ENCODE measurements around the gene S100A6. TPM values are rescaled to one million over a fixed set of nuclear protein-coding genes. Genes with fewer than 3 reads are reported as not detected.

Gene S100A6
- total and polyA plus RNA-seq, 11 donors: 157 to 1,213 (median 360) TPM

DNA sequence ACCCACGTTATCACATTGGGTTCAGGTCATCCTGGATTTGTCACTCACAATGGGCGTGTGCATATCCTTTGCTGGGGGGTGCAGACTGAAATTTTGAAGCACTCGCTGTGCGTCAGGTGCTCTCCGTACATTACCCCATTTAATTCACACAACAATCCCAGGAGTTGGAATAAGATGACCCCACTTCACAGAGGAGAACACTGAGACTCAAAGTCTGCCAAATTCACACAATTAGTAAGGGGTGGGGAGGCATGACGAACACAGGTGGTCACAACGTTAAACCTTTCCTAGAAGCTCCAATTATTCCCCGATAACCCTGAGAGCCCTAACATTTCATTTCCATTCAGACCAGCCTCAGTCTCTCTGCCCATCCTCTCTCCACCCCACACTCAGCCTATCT, 33.7 kb upstream of the S100A6 start:
- ATAC-seq: no peak
- intact Hi-C loops (cut with DNase I): loop anchor here in 7 of 10 donors (2.0 to 5.0 kb wide), 5 partner anchors 37 to 217 kb away; partner anchors contain the start of gene S100A16 (in 1 of the 7)
- Histone ChIP-seq H3K27ac (no peak overlapping the region), H3K36me3 (no peaks in the 10 kb centered on the region), H3K27me3 (no peaks in the 10 kb centered on the region), H3K9me3 (no peaks in the 10 kb centered on the region), H3K4me3 (no peak overlapping the region), H3K4me1 (peaks cover 11 to 65% (median 39%) of the 10 kb centered on the region in 12 donors)
- TF ChIP-seq, protein P1, sequence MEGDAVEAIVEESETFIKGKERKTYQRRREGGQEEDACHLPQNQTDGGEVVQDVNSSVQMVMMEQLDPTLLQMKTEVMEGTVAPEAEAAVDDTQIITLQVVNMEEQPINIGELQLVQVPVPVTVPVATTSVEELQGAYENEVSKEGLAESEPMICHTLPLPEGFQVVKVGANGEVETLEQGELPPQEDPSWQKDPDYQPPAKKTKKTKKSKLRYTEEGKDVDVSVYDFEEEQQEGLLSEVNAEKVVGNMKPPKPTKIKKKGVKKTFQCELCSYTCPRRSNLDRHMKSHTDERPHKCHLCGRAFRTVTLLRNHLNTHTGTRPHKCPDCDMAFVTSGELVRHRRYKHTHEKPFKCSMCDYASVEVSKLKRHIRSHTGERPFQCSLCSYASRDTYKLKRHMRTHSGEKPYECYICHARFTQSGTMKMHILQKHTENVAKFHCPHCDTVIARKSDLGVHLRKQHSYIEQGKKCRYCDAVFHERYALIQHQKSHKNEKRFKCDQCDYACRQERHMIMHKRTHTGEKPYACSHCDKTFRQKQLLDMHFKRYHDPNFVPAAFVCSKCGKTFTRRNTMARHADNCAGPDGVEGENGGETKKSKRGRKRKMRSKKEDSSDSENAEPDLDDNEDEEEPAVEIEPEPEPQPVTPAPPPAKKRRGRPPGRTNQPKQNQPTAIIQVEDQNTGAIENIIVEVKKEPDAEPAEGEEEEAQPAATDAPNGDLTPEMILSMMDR (IDR thresholded peaks at IDR 0.05): no peak
- no peak for TF ChIP-seq POLR2A (IDR thresholded peaks at IDR 0.05)
- 85 to 89% (median 87%) methylated on average over 8 of the region's 8 CpGs for WGBS, 4 donors
- no peak for DNase-seq

DNA sequence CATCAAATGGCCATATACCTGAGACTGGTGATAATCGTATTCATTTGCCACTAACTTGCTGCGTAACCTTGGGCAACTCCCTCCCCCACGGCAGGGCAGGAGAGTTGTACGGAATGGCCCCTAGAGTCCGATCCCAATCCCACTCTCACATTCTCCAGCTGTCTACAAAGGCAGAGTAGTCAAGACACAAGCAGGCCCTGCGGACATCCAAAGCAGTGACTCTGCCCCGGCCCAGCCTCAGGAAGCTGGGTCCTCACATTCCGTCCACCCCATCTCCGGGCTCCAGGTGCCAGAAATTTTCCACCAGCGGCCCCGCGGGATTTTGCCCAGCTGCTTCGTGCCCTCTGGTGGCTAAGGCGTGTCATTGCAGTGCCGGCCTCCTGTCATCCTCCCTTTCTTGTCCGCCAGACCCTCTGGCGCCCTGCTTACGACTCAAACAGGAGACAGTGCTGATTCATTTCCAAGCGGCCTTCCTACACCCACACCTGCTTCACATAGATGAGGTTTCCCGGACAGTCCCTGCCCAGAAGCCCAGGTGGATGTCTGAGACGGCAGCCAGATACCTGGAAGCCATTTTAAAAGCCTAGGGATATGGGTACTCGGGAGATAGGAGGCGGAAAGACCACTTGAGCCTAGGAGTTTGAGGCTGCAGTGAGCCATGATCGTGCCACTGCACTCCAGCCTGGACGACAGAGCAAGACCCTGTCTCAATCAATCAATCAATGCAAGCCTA, 32.7 kb upstream of the S100A6 start:
- Histone ChIP-seq H3K4me1 (peaks cover 11 to 71% (median 39%) of the 10 kb centered on the region in 12 donors), H3K36me3 (no peaks in the 10 kb centered on the region), H3K9me3 (no peaks in the 10 kb centered on the region), H3K4me3 (peak overlapping the region in 9 of 12 donors; percentile 5 to 46 (median 33)), H3K27ac (peak overlapping the region in 10 of 12 donors; percentile 57 to 96 (median 82)), H3K27me3 (no peaks in the 10 kb centered on the region)
- WGBS, 4 donors: 12 to 18% (median 14%) methylated on average over 24 to 25 of the region's 25 CpGs
- peak; percentile 11 to 47 (median 20) for ATAC-seq
- TF ChIP-seq POLR2A (IDR thresholded peaks at IDR 0.05): peak in 1 of 2 donors; percentile 38
- TF ChIP-seq, protein P1 (IDR thresholded peaks at IDR 0.05): peak; percentile 95 to 100 (median 98)
- intact Hi-C loops (cut with DNase I): loop anchor here in 9 of 10 donors (1.0 to 5.0 kb wide), 7 partner anchors 35 to 216 kb away; partner anchors contain the start of gene S100A16 (in 1 of the 9)
- peak; percentile 89 to 94 (median 92) for DNase-seq

DNA sequence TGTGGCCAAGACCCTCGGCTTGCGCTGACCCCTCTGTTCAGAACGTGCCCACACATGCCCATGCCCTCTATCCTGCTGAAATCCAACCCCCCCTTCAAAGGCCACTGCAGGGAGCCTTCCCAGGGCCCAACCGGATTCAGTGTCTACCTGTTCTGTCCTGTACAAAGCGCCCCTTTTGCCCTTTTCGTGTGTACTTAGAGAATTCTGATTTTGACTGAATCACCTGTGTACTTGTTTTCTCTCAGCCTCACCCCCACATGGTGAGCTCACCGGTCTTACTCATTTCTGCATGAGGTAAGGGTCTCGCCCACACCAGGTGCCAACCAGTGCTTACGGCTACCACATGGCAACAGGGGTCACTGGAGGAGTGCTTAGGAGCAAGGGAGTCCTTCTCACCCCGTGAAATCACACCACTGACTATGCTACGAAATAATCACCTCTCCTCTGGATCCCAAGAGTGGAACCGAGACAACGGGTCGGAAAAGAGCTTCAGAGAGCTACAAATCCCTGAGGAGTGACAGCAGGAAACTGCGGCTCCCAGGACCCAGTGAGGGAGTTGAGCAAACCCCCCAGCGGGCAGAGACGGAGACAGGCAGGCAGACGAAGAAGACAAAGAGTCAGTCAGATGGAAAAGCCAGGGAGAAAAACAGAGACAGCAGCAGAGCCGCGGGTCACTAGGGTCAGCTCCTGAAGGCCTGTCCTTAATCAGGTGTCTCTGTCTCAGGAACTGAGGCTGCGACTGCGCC, 32.0 kb upstream of the S100A6 start:
- WGBS, 4 donors: 78 to 82% (median 80%) methylated on average over 22 of the region's 22 CpGs
- TF ChIP-seq, protein P1 (IDR thresholded peaks at IDR 0.05): no peak
- no peak for TF ChIP-seq POLR2A (IDR thresholded peaks at IDR 0.05)
- intact Hi-C loops (cut with DNase I): loop anchor here (1.0 to 5.0 kb wide), 10 partner anchors 33 to 215 kb away; partner anchors contain the start of genes S100A6 (in 2 of the 10) and S100A16 (in 1 of the 10)
- Histone ChIP-seq H3K27ac (peak overlapping the region in 10 of 12 donors; percentile 57 to 96 (median 82)), H3K4me3 (peak overlapping the region in 8 of 12 donors; percentile 5 to 46 (median 30)), H3K9me3 (no peaks in the 10 kb centered on the region), H3K4me1 (peaks cover 11 to 64% (median 38%) of the 10 kb centered on the region in 12 donors), H3K27me3 (no peaks in the 10 kb centered on the region), H3K36me3 (no peaks in the 10 kb centered on the region)
- DNase-seq (no peak), ATAC-seq (no peak)

Measured in heart left ventricle (tissue), 16 donors.